ENCODE data around the gene NCKAP5.

DNA sequence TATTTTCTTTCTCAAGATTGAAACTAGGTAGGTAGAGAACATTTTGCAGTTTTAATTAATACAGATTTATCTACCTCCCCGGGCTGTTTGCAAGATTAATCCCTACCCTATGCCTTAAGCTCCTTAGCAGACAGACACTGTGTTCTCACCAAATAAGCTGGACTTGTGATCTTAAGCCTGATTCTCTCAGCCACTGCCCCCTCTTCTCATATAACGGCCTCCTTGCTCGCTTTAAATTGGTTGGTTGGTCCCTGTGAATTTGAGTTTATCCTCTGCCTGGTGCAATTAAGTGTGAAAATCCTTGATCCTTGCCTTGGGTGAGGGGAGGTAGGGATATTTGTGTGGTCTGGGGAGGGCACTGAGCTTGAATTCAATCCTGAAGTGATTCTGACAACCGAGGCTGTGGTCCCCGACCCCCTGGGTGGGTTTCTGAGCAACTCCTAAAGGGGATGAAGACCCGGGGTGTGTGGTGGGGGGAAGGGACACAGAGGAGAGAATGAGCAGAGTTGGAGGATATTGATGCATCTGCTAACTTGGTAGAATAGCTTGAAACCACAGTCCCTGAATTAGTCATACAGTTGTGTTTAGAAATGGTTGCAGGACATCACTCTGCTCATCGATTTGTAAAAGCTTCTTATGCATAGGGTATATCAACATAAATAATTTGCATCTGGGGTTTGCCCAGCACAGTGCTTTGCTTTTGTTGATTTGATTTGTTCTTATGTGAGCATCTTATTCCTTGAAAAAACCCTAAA lies 36.9 kb upstream of the NCKAP5 start:
- TF ChIP-seq, protein P1, sequence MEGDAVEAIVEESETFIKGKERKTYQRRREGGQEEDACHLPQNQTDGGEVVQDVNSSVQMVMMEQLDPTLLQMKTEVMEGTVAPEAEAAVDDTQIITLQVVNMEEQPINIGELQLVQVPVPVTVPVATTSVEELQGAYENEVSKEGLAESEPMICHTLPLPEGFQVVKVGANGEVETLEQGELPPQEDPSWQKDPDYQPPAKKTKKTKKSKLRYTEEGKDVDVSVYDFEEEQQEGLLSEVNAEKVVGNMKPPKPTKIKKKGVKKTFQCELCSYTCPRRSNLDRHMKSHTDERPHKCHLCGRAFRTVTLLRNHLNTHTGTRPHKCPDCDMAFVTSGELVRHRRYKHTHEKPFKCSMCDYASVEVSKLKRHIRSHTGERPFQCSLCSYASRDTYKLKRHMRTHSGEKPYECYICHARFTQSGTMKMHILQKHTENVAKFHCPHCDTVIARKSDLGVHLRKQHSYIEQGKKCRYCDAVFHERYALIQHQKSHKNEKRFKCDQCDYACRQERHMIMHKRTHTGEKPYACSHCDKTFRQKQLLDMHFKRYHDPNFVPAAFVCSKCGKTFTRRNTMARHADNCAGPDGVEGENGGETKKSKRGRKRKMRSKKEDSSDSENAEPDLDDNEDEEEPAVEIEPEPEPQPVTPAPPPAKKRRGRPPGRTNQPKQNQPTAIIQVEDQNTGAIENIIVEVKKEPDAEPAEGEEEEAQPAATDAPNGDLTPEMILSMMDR (IDR thresholded peaks at IDR 0.05) = no peak
- no peak for TF ChIP-seq POLR2A (IDR thresholded peaks at IDR 0.05)
